Measurements from ENCODE around the gene SPECC1L. TPM values are rescaled to one million over a fixed set of nuclear protein-coding genes. Genes with fewer than 3 reads are reported as not detected.
"Not testable (repeated sequence)": the region's sequence is repeated elsewhere in the genome, so short reads cannot be mapped to it uniquely, and the experiment has no call there.

The SPECC1L gene
- total RNA-seq, 1 donor from 2014 or later = 21.9 TPM

GRCh38 chr22:24245584-24246561 is 24.8 kb upstream of the SPECC1L start:
- peak overlapping the region in 2 of 3 donors; percentile 6 to 25 for H3K9ac ChIP-seq (ENCODE audit: low read depth in 1 of 3, low read length in 3 of 3)

GRCh38 chr22:24247011-24247507 is 23.6 kb upstream of the SPECC1L start:
- H3K4me1 ChIP-seq (ENCODE audit: control insufficient read depth in 3 of 3, insufficient read depth in 3 of 3, low read length in 3 of 3) = peaks cover 24 to 38% (median 31%) of the 10 kb centered on the region in 3 donors
- H3K4me3 ChIP-seq (ENCODE audit: low read length in 3 of 3) = no peak overlapping the region
- H3K27ac ChIP-seq (ENCODE audit: low read depth, low read length) = peak overlapping the region; percentile 69
- no peaks in the 10 kb centered on the region for H3K27me3 ChIP-seq (ENCODE audit: control insufficient read depth in 3 of 3, insufficient read depth in 3 of 3, low read length in 3 of 3)
- H3K36me3 ChIP-seq (ENCODE audit: control insufficient read depth in 3 of 3, insufficient read depth in 3 of 3, low read length in 3 of 3) = no peaks in the 10 kb centered on the region
- H3K9ac ChIP-seq (ENCODE audit: low read depth in 1 of 3, low read length in 3 of 3) = peak overlapping the region in 2 of 3 donors; percentile 29 to 54
- H3K9me3 ChIP-seq (ENCODE audit: control insufficient read depth in 3 of 3, low read length in 3 of 3) = no peaks in the 10 kb centered on the region

More at GRCh38 chr22:24245584-24246561, 24.8 kb upstream of the SPECC1L start:
- H3K4me3 ChIP-seq (ENCODE audit: low read length in 3 of 3) = peak overlapping the region in 2 of 3 donors; percentile 27 to 29
- not testable (repeated sequence) for H3K9me3 ChIP-seq (ENCODE audit: control insufficient read depth in 3 of 3, low read length in 3 of 3); H3K36me3 ChIP-seq (ENCODE audit: control insufficient read depth in 3 of 3, insufficient read depth in 3 of 3, low read length in 3 of 3); H3K27me3 ChIP-seq (ENCODE audit: control insufficient read depth in 3 of 3, insufficient read depth in 3 of 3, low read length in 3 of 3)
- H3K27ac ChIP-seq (ENCODE audit: low read depth, low read length) = peak overlapping the region; percentile 69
- H3K4me1 ChIP-seq (ENCODE audit: control insufficient read depth in 3 of 3, insufficient read depth in 3 of 3, low read length in 3 of 3) = peaks cover 24 to 38% (median 31%) of the 10 kb centered on the region in 3 donors

- peaks cover 22 to 38% (median 28%) of the 10 kb centered on the region in 3 donors for H3K4me1 ChIP-seq (ENCODE audit: control insufficient read depth in 3 of 3, insufficient read depth in 3 of 3, low read length in 3 of 3)
Observed at GRCh38 chr22:24247564-24248344, 22.9 kb upstream of the SPECC1L start.

GRCh38 chr22:24248611-24249010 is 22.0 kb upstream of the SPECC1L start:
- not testable (repeated sequence) for H3K27ac ChIP-seq (ENCODE audit: low read depth, low read length); H3K4me3 ChIP-seq (ENCODE audit: low read length in 3 of 3); H3K9ac ChIP-seq (ENCODE audit: low read depth in 1 of 3, low read length in 3 of 3); H3K27me3 ChIP-seq (ENCODE audit: control insufficient read depth in 3 of 3, insufficient read depth in 3 of 3, low read length in 3 of 3); H3K9me3 ChIP-seq (ENCODE audit: control insufficient read depth in 3 of 3, low read length in 3 of 3); H3K36me3 ChIP-seq (ENCODE audit: control insufficient read depth in 3 of 3, insufficient read depth in 3 of 3, low read length in 3 of 3)
- H3K4me1 ChIP-seq (ENCODE audit: control insufficient read depth in 3 of 3, insufficient read depth in 3 of 3, low read length in 3 of 3) = peaks cover 19 to 30% (median 24%) of the 10 kb centered on the region in 3 donors

More at GRCh38 chr22:24247564-24248344, 22.9 kb upstream of the SPECC1L start:
- Histone ChIP-seq H3K9ac (ENCODE audit: low read depth in 1 of 3, low read length in 3 of 3) (peak overlapping the region in 2 of 3 donors; percentile 29 to 54), H3K27me3 (ENCODE audit: control insufficient read depth in 3 of 3, insufficient read depth in 3 of 3, low read length in 3 of 3) (no peaks in the 10 kb centered on the region), H3K9me3 (ENCODE audit: control insufficient read depth in 3 of 3, low read length in 3 of 3) (no peaks in the 10 kb centered on the region), H3K4me3 (ENCODE audit: low read length in 3 of 3) (no peak overlapping the region), H3K27ac (ENCODE audit: low read depth, low read length) (peak overlapping the region; percentile 69), H3K36me3 (ENCODE audit: control insufficient read depth in 3 of 3, insufficient read depth in 3 of 3, low read length in 3 of 3) (no peaks in the 10 kb centered on the region)

DNA sequence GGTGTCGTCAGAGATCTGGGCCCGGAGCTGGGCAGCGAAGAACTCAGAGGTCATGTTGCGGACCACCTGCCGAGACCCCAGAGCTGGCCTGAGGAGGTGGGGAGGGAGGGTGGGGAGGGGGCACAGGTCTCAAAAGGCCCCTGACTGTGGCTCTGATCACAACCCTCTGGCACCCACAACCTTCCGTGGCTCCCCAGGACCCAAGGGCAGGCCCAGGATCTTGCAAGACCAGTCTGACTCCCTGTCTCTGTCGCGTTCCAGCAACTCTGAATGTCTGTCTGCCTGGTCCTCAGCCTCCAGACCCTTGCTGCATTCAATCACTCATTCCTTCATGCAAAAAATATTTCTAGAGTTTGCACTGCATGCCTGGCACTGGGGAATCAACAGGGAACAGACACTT is 21.2 kb upstream of the SPECC1L start:
- H3K4me1 ChIP-seq (ENCODE audit: control insufficient read depth in 3 of 3, insufficient read depth in 3 of 3, low read length in 3 of 3) = peaks cover 16 to 25% (median 19%) of the 10 kb centered on the region in 3 donors
- not testable (repeated sequence) for H3K27ac ChIP-seq (ENCODE audit: low read depth, low read length); H3K27me3 ChIP-seq (ENCODE audit: control insufficient read depth in 3 of 3, insufficient read depth in 3 of 3, low read length in 3 of 3); H3K4me3 ChIP-seq (ENCODE audit: low read length in 3 of 3); H3K36me3 ChIP-seq (ENCODE audit: control insufficient read depth in 3 of 3, insufficient read depth in 3 of 3, low read length in 3 of 3); H3K9ac ChIP-seq (ENCODE audit: low read depth in 1 of 3, low read length in 3 of 3); H3K9me3 ChIP-seq (ENCODE audit: control insufficient read depth in 3 of 3, low read length in 3 of 3)

GRCh38 chr22:24251286-24251685 is 19.3 kb upstream of the SPECC1L start:
- H3K9ac ChIP-seq (ENCODE audit: low read depth in 1 of 3, low read length in 3 of 3); H3K4me3 ChIP-seq (ENCODE audit: low read length in 3 of 3); H3K27me3 ChIP-seq (ENCODE audit: control insufficient read depth in 3 of 3, insufficient read depth in 3 of 3, low read length in 3 of 3); H3K9me3 ChIP-seq (ENCODE audit: control insufficient read depth in 3 of 3, low read length in 3 of 3); H3K36me3 ChIP-seq (ENCODE audit: control insufficient read depth in 3 of 3, insufficient read depth in 3 of 3, low read length in 3 of 3); H3K27ac ChIP-seq (ENCODE audit: low read depth, low read length): not testable (repeated sequence)
- peaks cover 9 to 15% (median 13%) of the 10 kb centered on the region in 3 donors for H3K4me1 ChIP-seq (ENCODE audit: control insufficient read depth in 3 of 3, insufficient read depth in 3 of 3, low read length in 3 of 3)

- not testable (repeated sequence) for H3K9ac ChIP-seq (ENCODE audit: low read depth in 1 of 3, low read length in 3 of 3); H3K4me3 ChIP-seq (ENCODE audit: low read length in 3 of 3); H3K4me1 ChIP-seq (ENCODE audit: control insufficient read depth in 3 of 3, insufficient read depth in 3 of 3, low read length in 3 of 3); H3K9me3 ChIP-seq (ENCODE audit: control insufficient read depth in 3 of 3, low read length in 3 of 3); H3K36me3 ChIP-seq (ENCODE audit: control insufficient read depth in 3 of 3, insufficient read depth in 3 of 3, low read length in 3 of 3); H3K27ac ChIP-seq (ENCODE audit: low read depth, low read length); H3K27me3 ChIP-seq (ENCODE audit: control insufficient read depth in 3 of 3, insufficient read depth in 3 of 3, low read length in 3 of 3)
Observed at GRCh38 chr22:24253126-24253525, 17.5 kb upstream of the SPECC1L start.

GRCh38 chr22:24256136-24256535 is 14.5 kb upstream of the SPECC1L start:
- H3K27ac ChIP-seq (ENCODE audit: low read depth, low read length); H3K9me3 ChIP-seq (ENCODE audit: control insufficient read depth in 3 of 3, low read length in 3 of 3); H3K4me3 ChIP-seq (ENCODE audit: low read length in 3 of 3); H3K27me3 ChIP-seq (ENCODE audit: control insufficient read depth in 3 of 3, insufficient read depth in 3 of 3, low read length in 3 of 3); H3K36me3 ChIP-seq (ENCODE audit: control insufficient read depth in 3 of 3, insufficient read depth in 3 of 3, low read length in 3 of 3); H3K9ac ChIP-seq (ENCODE audit: low read depth in 1 of 3, low read length in 3 of 3); H3K4me1 ChIP-seq (ENCODE audit: control insufficient read depth in 3 of 3, insufficient read depth in 3 of 3, low read length in 3 of 3): not testable (repeated sequence)

DNA sequence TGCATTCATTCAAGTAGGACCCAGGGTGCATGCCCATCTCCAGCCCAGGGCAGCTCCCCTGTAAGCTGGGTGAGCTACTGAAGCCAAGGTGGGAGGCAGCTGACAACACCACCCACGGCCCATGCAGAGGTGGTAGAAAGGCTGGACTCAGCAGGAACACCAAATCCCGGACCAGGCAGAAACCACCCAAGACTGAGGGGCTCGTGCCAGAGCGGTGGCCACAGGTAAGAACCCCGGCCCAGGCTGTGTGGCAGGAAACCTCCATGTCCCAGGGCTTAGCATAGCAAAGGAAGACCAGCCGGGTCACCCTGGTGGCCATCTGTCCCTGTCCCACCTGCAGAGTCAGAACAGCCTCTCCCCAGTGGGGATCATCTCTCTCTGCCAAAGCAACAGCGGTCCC is 13.9 kb upstream of the SPECC1L start:
- H3K9ac ChIP-seq (ENCODE audit: low read depth in 1 of 3, low read length in 3 of 3); H3K36me3 ChIP-seq (ENCODE audit: control insufficient read depth in 3 of 3, insufficient read depth in 3 of 3, low read length in 3 of 3); H3K4me1 ChIP-seq (ENCODE audit: control insufficient read depth in 3 of 3, insufficient read depth in 3 of 3, low read length in 3 of 3); H3K9me3 ChIP-seq (ENCODE audit: control insufficient read depth in 3 of 3, low read length in 3 of 3); H3K27ac ChIP-seq (ENCODE audit: low read depth, low read length); H3K4me3 ChIP-seq (ENCODE audit: low read length in 3 of 3); H3K27me3 ChIP-seq (ENCODE audit: control insufficient read depth in 3 of 3, insufficient read depth in 3 of 3, low read length in 3 of 3): not testable (repeated sequence)

DNA sequence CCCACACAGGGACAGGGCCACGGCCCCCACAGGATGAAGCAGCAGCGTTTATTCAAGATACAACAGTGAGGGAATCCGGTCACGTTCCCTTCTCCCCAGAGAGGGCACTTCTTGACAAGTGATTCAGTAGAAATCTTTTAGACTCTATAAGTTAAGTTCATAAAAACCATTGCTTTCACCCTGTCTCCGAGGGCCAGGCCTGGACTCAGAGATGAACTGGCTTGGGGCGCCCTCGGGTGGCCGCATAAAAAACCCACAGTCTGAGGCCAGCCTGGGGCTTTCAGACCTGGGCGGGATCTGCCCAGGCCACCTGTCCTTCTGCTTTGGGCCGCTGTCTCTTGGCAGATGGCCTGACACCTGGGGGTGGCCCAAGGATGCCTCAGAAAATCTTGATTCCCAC is 11.2 kb upstream of the SPECC1L start:
- H3K4me1 ChIP-seq (ENCODE audit: control insufficient read depth in 3 of 3, insufficient read depth in 3 of 3, low read length in 3 of 3); H3K27ac ChIP-seq (ENCODE audit: low read depth, low read length): not testable (repeated sequence)

More for the DNA sequence above, 11.2 kb upstream of the SPECC1L start:
- H3K27me3 ChIP-seq (ENCODE audit: control insufficient read depth in 3 of 3, insufficient read depth in 3 of 3, low read length in 3 of 3); H3K9me3 ChIP-seq (ENCODE audit: control insufficient read depth in 3 of 3, low read length in 3 of 3); H3K4me3 ChIP-seq (ENCODE audit: low read length in 3 of 3); H3K36me3 ChIP-seq (ENCODE audit: control insufficient read depth in 3 of 3, insufficient read depth in 3 of 3, low read length in 3 of 3); H3K9ac ChIP-seq (ENCODE audit: low read depth in 1 of 3, low read length in 3 of 3): not testable (repeated sequence)
